Measurements from ENCODE around the gene DHRS11.

Gene DHRS11

DNA sequence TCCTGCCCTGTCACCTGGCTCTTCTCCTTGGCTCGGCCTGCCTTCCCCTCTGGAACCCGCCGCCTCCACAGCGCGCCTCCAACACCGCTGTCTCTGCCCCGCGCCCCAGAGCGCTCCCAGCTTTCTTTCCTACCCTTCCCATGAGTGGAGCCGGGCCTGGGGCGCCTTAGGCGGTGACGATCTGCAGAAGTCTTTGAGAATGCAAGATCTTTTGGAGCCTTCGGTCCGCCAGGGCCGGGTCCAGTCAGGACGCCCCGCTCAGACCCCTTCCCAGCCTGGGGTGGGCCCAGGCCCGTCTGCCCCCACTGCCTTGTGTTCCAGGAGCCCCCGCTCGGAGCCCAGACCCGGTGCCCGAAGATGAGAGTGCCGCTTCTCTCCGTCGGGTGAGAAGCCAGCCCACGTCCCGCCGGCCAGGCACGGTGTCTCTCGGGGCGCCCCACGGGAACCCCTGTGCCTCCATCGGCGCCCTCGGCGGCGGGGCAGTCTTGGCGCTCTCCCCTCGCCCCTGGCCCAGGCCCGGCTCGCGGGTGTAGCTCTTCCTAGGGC, 49.7 kb downstream of the DHRS11 start:
- peak; percentile 36 for DNase-seq
- H3K4me2 ChIP-seq (ENCODE audit: low read length), result peak overlapping the region; percentile 78
- no peaks in the 10 kb centered on the region for H3K79me1 ChIP-seq (ENCODE audit: low read length)

DNA sequence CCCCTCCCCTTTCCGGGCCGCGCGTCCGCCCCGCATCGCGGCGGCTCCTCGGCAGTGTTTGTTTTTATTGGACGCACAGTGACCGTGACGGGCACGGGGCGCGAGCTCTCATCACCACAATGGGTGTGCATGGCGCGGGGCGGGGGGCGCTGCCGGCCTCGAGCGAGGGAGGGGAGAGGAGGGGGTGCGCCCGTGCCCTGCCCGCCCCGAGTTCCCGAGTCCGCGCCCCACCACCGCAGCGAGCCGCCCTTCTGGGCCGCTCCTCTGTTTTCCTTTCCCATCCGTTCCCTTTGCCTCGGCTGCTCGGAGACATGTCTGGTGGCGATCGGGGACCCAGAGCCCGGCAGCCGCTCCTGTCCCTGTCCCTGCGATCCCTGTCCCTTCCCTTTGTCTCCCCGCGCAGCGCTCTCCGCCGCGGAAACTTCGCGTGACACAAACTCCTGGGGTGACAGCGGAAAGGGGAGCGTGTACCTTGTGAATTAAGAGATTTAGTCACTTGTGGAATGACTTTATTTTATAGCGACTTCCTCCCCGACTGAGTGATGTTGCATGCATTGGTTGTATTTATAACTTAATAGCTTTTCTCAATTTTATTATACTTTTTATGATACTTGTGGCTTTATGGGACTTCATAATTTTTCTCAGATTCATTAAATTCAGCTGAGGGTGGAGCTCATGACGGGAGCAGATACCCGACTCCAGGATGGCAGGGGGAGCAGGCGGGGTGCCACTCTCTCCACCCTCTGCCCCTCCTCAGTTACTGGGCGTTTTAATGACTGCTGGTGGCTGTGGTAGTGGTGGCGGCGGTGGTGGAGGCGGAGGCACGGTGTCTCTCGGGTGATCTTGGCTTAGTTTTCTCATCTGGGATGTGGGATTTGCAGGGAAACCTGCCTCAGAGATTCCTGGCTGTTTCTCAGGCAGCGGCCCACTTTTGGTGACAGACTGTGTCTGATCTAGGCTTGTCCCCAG, 50.5 kb downstream of the DHRS11 start:
- DNase-seq, result no peak
- Histone ChIP-seq H4K8ac (ENCODE audit: low read depth, low read length) (no peak overlapping the region), H3K56ac (ENCODE audit: low read length) (peak overlapping the region; percentile 85), H2BK15ac (replicated peaks; ENCODE audit: low read depth) (no peak overlapping the region), H2AK5ac (ENCODE audit: low read length) (no peak overlapping the region), H3K23ac (ENCODE audit: low read length) (no peak overlapping the region), H3K4me3 (ENCODE audit: low read length) (peak overlapping the region; percentile 35), H3K9ac (ENCODE audit: low read length) (peak overlapping the region; percentile 67), H3K4me1 (ENCODE audit: control insufficient read depth, low read depth, low read length) (no peaks in the 10 kb centered on the region), H3K27me3 (ENCODE audit: insufficient read depth, low read length, poor library complexity) (peaks cover 25% of the 10 kb centered on the region), H3K36me3 (ENCODE audit: control insufficient read depth, insufficient read depth, low read length) (no peaks in the 10 kb centered on the region), H3K4ac (ENCODE audit: low read depth, low read length) (no peak overlapping the region), H3K4me2 (ENCODE audit: low read length) (peak overlapping the region; percentile 78), H3K79me2 (ENCODE audit: control insufficient read depth, insufficient read depth, low read length) (no peaks in the 10 kb centered on the region), H4K5ac (ENCODE audit: low read length) (no peak overlapping the region), H3K18ac (ENCODE audit: low read length) (no peak overlapping the region), H2BK5ac (ENCODE audit: low read length) (no peak overlapping the region), H2BK120ac (ENCODE audit: low read depth, low read length) (no peak overlapping the region), H3K27ac (ENCODE audit: low read depth, low read length) (no peak overlapping the region), H3K79me1 (ENCODE audit: low read length) (no peaks in the 10 kb centered on the region)
- no CpG with 5 or more reads among the region's 64 CpGs for WGBS (ENCODE audit: extremely low coverage, insufficient coverage, low lambda C conversion rate)

More for the DNA sequence above, 49.7 kb downstream of the DHRS11 start:
- Histone ChIP-seq H4K8ac (ENCODE audit: low read depth, low read length) (no peak overlapping the region), H4K5ac (ENCODE audit: low read length) (no peak overlapping the region), H2BK5ac (ENCODE audit: low read length) (no peak overlapping the region), H3K4me3 (ENCODE audit: low read length) (peak overlapping the region; percentile 12), H2AK5ac (ENCODE audit: low read length) (no peak overlapping the region), H3K18ac (ENCODE audit: low read length) (no peak overlapping the region), H3K23ac (ENCODE audit: low read length) (peak overlapping the region; percentile 52), H3K27ac (ENCODE audit: low read depth, low read length) (no peak overlapping the region), H3K79me2 (ENCODE audit: control insufficient read depth, insufficient read depth, low read length) (no peaks in the 10 kb centered on the region), H3K27me3 (ENCODE audit: insufficient read depth, low read length, poor library complexity) (peaks cover 25% of the 10 kb centered on the region), H3K9ac (ENCODE audit: low read length) (peak overlapping the region; percentile 67), H2BK15ac (replicated peaks; ENCODE audit: low read depth) (no peak overlapping the region), H2BK120ac (ENCODE audit: low read depth, low read length) (no peak overlapping the region), H3K36me3 (ENCODE audit: control insufficient read depth, insufficient read depth, low read length) (no peaks in the 10 kb centered on the region), H3K4ac (ENCODE audit: low read depth, low read length) (no peak overlapping the region), H3K56ac (ENCODE audit: low read length) (peak overlapping the region; percentile 85), H3K4me1 (ENCODE audit: control insufficient read depth, low read depth, low read length) (no peaks in the 10 kb centered on the region)
- WGBS (ENCODE audit: extremely low coverage, insufficient coverage, low lambda C conversion rate), result no CpG with 5 or more reads among the region's 43 CpGs

DNA sequence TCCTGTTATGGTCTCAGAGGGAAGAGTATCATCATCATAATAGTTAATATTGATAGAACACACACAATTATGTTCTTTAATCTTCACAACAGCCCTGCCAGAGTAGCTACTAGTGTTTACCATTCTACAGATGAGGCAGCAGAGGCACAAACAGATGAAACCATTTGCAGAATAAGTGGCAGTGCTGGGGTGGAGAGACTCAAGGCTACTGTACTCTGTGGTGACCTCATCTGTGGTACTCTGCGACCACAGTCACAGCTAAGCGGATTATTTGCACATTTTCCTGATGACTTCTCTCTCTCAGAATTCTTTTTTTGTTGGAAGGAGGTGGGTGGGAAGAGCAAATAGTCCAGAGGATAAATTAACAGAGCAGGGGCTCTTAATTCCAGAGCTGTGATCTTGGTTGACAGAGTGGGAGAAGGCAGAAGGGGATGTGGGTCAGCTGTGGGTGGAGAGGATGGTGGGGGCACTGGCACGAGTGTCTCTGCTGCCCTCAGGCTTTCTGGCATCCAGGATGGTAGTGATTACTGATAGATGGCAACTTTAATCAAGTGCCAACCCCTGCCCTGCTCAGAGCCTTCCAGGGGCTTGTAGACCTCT, 51.5 kb downstream of the DHRS11 start:
- H3K79me1 ChIP-seq (ENCODE audit: low read length), result no peaks in the 10 kb centered on the region
- H3K9ac ChIP-seq (ENCODE audit: low read length), result no peak overlapping the region
- H4K5ac ChIP-seq (ENCODE audit: low read length), result no peak overlapping the region
- no peak for DNase-seq
- no peak overlapping the region for H3K18ac ChIP-seq (ENCODE audit: low read length)
- H3K79me2 ChIP-seq (ENCODE audit: control insufficient read depth, insufficient read depth, low read length), result no peaks in the 10 kb centered on the region
- H3K4me2 ChIP-seq (ENCODE audit: low read length), result no peak overlapping the region
- H3K27ac ChIP-seq (ENCODE audit: low read depth, low read length), result no peak overlapping the region
- H3K4me3 ChIP-seq (ENCODE audit: low read length), result no peak overlapping the region
- peaks cover 25% of the 10 kb centered on the region for H3K27me3 ChIP-seq (ENCODE audit: insufficient read depth, low read length, poor library complexity)
- H2AK5ac ChIP-seq (ENCODE audit: low read length), result no peak overlapping the region
- no peak overlapping the region for H2BK5ac ChIP-seq (ENCODE audit: low read length)
- no CpG with 5 or more reads among the region's 3 CpGs for WGBS (ENCODE audit: extremely low coverage, insufficient coverage, low lambda C conversion rate)
- no peak overlapping the region for H3K23ac ChIP-seq (ENCODE audit: low read length)
- H3K4ac ChIP-seq (ENCODE audit: low read depth, low read length), result no peak overlapping the region
- H3K4me1 ChIP-seq (ENCODE audit: control insufficient read depth, low read depth, low read length), result no peaks in the 10 kb centered on the region
- no peak overlapping the region for H2BK120ac ChIP-seq (ENCODE audit: low read depth, low read length)
- no peaks in the 10 kb centered on the region for H3K36me3 ChIP-seq (ENCODE audit: control insufficient read depth, insufficient read depth, low read length)
- H3K56ac ChIP-seq (ENCODE audit: low read length), result no peak overlapping the region
- no peak overlapping the region for H2BK15ac ChIP-seq (replicated peaks; ENCODE audit: low read depth)
- no peak overlapping the region for H4K8ac ChIP-seq (ENCODE audit: low read depth, low read length)

DNA sequence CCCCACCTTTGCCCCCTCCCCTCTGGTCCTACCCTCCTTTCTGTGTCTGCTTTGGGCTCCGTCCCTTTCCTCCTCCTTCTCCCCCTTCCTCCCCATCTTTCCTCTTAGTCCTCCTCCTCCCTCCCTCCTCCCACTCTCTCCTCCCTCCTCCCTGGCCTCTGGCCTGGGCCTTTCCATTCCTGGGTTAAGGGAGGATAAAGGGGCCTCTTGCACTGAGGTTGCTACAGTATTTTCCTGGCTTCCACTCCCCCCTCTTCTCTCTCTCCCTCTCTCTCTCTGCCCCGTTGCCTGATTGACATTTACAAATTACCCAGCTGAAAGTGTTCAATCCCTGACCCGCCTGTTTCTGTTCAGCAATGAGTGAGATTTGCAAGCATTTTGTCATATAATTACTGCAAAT, 53.7 kb downstream of the DHRS11 start:
- Histone ChIP-seq H3K4me3 (ENCODE audit: low read length) (no peak overlapping the region), H3K18ac (ENCODE audit: low read length) (no peak overlapping the region), H4K8ac (ENCODE audit: low read depth, low read length) (no peak overlapping the region), H3K9ac (ENCODE audit: low read length) (no peak overlapping the region), H3K4me1 (ENCODE audit: control insufficient read depth, low read depth, low read length) (no peaks in the 10 kb centered on the region), H3K4me2 (ENCODE audit: low read length) (no peak overlapping the region), H3K79me1 (ENCODE audit: low read length) (no peaks in the 10 kb centered on the region), H2BK15ac (replicated peaks; ENCODE audit: low read depth) (no peak overlapping the region), H3K56ac (ENCODE audit: low read length) (no peak overlapping the region), H2BK5ac (ENCODE audit: low read length) (no peak overlapping the region), H3K79me2 (ENCODE audit: control insufficient read depth, insufficient read depth, low read length) (no peaks in the 10 kb centered on the region), H2BK120ac (ENCODE audit: low read depth, low read length) (no peak overlapping the region), H3K36me3 (ENCODE audit: control insufficient read depth, insufficient read depth, low read length) (no peaks in the 10 kb centered on the region), H3K27ac (ENCODE audit: low read depth, low read length) (no peak overlapping the region), H3K4ac (ENCODE audit: low read depth, low read length) (no peak overlapping the region), H2AK5ac (ENCODE audit: low read length) (no peak overlapping the region), H4K5ac (ENCODE audit: low read length) (no peak overlapping the region), H3K27me3 (ENCODE audit: insufficient read depth, low read length, poor library complexity) (peaks cover 23% of the 10 kb centered on the region), H3K23ac (ENCODE audit: low read length) (no peak overlapping the region)
- no peak for DNase-seq
- no CpG with 5 or more reads among the region's 3 CpGs for WGBS (ENCODE audit: extremely low coverage, insufficient coverage, low lambda C conversion rate)

DNA sequence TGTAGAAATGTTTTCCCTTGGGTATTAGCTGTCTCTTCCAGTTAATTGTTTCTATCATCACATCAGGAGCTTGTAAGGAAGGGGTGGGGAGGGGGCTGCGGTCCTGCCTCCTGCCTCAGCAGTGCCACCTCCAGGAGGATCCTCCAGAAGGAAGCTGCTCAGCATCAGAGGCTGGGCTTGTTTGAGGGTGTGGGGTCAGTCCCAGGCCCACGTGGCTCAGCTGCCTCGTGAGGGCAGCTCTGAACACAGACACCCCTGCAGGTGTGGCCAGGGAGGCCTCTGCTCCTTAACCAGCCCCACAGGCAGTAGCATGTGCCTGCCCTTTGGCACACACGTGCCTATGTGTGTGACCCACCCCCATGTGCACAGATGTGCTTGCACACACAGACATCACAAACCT, 56.0 kb downstream of the DHRS11 start:
- no peak overlapping the region for H3K18ac ChIP-seq (ENCODE audit: low read length)
- H3K4me3 ChIP-seq (ENCODE audit: low read length), result no peak overlapping the region
- peak; percentile 77 for DNase-seq
- no peak overlapping the region for H3K4me2 ChIP-seq (ENCODE audit: low read length)
- no peaks in the 10 kb centered on the region for H3K36me3 ChIP-seq (ENCODE audit: control insufficient read depth, insufficient read depth, low read length)
- no peaks in the 10 kb centered on the region for H3K4me1 ChIP-seq (ENCODE audit: control insufficient read depth, low read depth, low read length)
- no peaks in the 10 kb centered on the region for H3K79me1 ChIP-seq (ENCODE audit: low read length)
- H3K27ac ChIP-seq (ENCODE audit: low read depth, low read length), result no peak overlapping the region
- no peak overlapping the region for H4K5ac ChIP-seq (ENCODE audit: low read length)
- H2BK5ac ChIP-seq (ENCODE audit: low read length), result no peak overlapping the region
- no peak overlapping the region for H2BK15ac ChIP-seq (replicated peaks; ENCODE audit: low read depth)
- H4K8ac ChIP-seq (ENCODE audit: low read depth, low read length), result no peak overlapping the region
- H2BK120ac ChIP-seq (ENCODE audit: low read depth, low read length), result no peak overlapping the region
- H3K27me3 ChIP-seq (ENCODE audit: insufficient read depth, low read length, poor library complexity), result peaks cover 12% of the 10 kb centered on the region
- H2AK5ac ChIP-seq (ENCODE audit: low read length), result no peak overlapping the region
- no peak overlapping the region for H3K56ac ChIP-seq (ENCODE audit: low read length)
- H3K4ac ChIP-seq (ENCODE audit: low read depth, low read length), result no peak overlapping the region
- H3K9ac ChIP-seq (ENCODE audit: low read length), result no peak overlapping the region
- H3K23ac ChIP-seq (ENCODE audit: low read length), result no peak overlapping the region
- no CpG with 5 or more reads among the region's 4 CpGs for WGBS (ENCODE audit: extremely low coverage, insufficient coverage, low lambda C conversion rate)
- H3K79me2 ChIP-seq (ENCODE audit: control insufficient read depth, insufficient read depth, low read length), result no peaks in the 10 kb centered on the region
